GM18499 (cell line): ENCODE results near the gene HBB.
"Not testable (repeated sequence)": the region's sequence is repeated elsewhere in the genome, so short reads cannot be mapped to it uniquely, and the experiment has no call there.

Experiments
- ATAC-seq: cut with Tn5 transposase; IDR thresholded peaks from one replicate; pipeline ENCODE4 v1.9.1; 2021; ENCODE audit warnings: moderate number of reproducible peaks; ENCODE audit not compliant: insufficient read depth, unreplicated experiment

Gene HBB

DNA sequence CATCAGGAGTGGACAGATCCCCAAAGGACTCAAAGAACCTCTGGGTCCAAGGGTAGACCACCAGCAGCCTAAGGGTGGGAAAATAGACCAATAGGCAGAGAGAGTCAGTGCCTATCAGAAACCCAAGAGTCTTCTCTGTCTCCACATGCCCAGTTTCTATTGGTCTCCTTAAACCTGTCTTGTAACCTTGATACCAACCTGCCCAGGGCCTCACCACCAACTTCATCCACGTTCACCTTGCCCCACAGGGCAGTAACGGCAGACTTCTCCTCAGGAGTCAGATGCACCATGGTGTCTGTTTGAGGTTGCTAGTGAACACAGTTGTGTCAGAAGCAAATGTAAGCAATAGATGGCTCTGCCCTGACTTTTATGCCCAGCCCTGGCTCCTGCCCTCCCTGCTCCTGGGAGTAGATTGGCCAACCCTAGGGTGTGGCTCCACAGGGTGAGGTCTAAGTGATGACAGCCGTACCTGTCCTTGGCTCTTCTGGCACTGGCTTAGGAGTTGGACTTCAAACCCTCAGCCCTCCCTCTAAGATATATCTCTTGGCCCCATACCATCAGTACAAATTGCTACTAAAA lies at the start of gene HBB:
TSS of gene HBB (minus strand) at position 340 of the 579 bp plus-strand sequence. CDS start at position 290, 50 bp downstream.
- ATAC-seq, result no peak

DNA sequence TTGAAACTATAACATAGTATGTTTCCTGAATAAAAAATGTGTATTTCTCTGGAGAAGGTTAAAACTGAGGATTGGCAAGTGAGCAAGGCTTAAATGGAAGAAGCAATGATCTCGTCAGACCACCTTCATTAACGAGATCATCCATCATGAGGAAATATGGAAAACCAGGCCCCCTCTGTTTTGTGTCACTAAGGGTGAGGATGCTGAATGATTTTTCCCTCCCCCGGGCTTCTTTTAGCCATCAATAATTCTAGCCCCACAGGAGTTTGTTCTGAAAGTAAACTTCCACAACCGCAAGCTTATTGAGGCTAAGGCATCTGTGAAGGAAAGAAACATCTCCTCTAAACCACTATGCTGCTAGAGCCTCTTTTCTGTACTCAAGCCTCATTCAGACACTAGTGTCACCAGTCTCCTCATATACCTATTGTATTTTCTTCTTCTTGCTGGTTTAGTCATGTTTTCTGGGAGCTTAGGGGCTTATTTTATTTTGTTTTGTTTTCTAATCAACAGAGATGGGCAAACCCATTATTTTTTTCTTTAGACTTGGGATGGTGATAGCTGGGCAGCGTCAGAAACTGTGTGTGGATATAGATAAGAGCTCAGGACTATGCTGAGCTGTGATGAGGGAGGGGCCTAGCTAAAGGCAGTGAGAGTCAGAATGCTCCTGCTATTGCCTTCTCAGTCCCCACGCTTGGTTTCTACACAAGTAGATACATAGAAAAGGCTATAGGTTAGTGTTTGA lies 48.7 kb upstream of the HBB start:
- no peak for ATAC-seq

GRCh38 chr11:5274395-5274794 lies 47.5 kb upstream of the HBB start:
- no peak for ATAC-seq

GRCh38 chr11:5272395-5273017 lies 45.6 kb upstream of the HBB start:
- ATAC-seq, result no peak

DNA sequence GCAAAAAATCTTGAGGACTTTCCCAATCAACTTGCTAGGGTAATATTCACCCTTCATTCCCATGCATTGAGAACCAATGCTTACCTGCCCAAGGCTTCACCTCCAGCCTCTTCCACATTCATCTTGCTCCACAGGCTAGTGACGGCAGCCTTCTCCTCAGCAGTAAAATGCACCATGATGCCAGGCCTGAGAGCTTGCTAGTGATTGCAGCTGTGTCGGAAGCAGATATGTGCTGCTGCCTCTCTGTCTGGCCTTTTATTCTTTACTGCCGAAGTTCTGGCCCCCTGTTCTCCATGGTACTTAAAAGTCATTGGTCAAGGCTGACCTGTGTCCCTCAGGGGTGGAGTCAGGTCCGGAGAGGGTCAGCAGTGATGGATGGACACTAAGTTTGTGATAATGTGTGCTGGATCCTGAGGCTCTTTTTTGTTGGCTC lies 42.9 kb upstream of the HBB start, which contains the start of gene HBE1:
TSS of gene HBE1 (minus strand) at position 231 of the 433 bp plus-strand sequence. CDS start at position 176, 55 bp downstream.
- ATAC-seq, result no peak

- ATAC-seq, result no peak
These were observed 40.2 kb upstream of the HBB start for GRCh38 chr11:5267033-5267563.

DNA sequence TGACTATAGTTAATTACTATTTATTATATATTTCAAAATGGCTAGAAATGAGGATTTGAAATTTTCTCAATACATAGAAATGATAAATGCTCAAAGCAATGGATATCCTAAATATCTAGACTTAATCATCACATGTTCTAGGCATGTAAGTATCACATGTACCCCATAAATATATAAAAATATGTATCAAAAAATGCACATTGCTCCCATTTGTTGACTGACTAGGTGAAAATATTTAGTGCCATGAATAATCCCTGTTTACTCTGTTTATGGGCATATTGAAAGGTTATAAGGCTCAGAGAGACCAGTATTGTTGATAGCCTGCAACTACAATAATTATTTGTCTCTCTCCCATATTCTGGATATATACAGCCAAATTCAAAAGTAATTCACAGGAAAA lies 39.7 kb upstream of the HBB start:
- ATAC-seq, result no peak

DNA sequence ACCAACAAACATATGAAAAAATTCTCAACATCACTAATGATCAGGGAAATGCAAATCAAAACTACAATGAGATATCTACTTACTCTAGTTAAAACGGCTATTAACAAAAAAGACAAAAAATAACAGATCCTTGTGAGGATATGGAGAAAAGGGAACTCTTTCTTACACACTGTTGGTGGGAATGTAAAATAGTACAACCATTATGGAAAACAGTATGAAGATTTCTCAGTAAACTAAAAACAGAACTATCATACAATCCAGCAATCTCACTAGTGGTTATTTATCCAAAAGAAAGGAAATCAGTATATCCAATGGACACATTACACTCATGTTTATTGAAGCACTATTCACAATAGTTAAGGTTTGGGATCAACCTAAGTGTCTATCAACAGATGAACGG lies 39.0 kb upstream of the HBB start:
- ATAC-seq, result no peak

DNA sequence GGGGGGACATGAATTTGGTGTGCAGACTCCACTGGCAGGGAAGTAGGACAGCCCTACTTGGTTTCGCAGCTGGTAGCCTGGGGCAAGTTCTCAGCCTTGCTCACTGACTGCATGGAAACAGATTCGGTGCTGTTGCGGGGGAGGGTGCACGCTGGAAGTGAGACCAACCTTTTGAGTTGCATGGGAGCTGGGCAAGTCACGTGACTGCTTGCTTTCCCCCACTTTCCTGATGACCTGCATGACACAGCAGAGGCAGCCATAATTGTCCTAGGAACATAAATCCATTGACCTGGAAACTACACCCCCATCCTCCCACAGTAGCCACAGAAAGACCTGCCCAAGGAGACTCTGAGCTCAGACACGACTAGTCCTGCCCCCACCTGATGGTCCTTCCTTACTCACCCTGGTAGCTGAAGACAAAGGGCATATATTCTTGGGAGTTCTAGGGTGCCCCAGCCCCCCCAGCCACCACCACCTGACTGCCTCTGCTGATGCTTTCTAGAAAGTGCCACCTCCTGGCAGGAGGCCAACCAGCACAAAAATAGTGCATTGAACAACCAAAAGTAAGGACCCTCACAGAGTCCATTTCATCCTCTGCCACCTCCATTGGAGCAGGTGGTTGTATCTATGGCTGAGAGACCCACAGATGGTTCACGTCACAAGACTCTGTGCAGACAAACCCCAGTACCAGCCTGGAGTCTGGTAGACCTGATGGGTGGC lies 31.8 kb upstream of the HBB start:
- no peak for ATAC-seq

DNA sequence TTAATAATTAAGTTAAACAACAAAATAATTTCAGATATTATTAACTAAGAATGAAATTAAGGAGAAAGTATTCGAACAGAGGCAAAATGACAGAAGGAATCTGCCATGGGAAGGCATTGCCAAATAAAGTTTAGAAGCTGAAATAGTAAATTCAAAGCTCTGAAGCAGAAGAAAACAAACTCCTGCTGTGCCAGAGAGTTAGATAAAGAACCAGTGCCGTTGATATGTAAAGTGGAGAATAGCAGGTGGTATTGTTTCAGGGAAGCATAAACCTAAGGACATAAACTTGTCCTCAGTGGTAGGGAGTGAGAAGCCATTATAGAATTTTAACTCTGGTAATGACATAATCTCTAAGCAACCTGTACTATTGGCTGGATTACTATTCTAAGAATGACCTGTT lies 30.4 kb upstream of the HBB start:
- no peak for ATAC-seq

DNA sequence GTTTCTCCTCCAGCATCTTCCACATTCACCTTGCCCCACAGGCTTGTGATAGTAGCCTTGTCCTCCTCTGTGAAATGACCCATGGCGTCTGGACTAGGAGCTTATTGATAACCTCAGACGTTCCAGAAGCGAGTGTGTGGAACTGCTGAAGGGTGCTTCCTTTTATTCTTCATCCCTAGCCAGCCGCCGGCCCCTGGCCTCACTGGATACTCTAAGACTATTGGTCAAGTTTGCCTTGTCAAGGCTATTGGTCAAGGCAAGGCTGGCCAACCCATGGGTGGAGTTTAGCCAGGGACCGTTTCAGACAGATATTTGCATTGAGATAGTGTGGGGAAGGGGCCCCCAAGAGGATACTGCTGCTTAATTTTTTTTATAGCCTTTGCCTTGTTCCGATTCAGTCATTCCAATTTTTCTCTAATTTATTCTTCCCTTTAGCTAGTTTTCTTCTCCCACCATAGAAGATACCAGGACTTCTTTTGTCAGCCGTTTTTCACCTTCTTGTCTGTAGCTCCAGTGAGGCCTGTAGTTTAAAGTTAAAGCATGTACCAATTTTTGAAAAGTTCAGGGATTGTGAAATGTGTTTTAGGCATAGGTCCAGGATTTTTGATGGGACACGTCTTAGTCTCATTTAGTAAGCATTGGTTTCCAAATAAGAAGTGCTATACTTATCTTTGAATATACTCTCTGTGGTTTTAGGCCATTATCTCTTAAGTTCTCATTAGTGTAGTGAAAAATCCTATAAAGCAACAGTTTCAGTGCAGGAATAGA lies 28.0 kb upstream of the HBB start, which contains the start of gene HBG2:
TSS of gene HBG2 (minus strand) at position 136 of the 768 bp plus-strand sequence. CDS start at position 83, 53 bp downstream.
- ATAC-seq, result not testable (repeated sequence)

- not testable (repeated sequence) for ATAC-seq
These were observed 27.2 kb upstream of the HBB start for GRCh38 chr11:5254023-5254422.

- ATAC-seq, result not testable (repeated sequence)
These were observed 26.6 kb upstream of the HBB start for GRCh38 chr11:5253440-5253839.

- no peak for ATAC-seq
These were observed 26.0 kb upstream of the HBB start for GRCh38 chr11:5252919-5253265.

- ATAC-seq, result no peak
These were observed 25.5 kb upstream of the HBB start for GRCh38 chr11:5252192-5252918.

DNA sequence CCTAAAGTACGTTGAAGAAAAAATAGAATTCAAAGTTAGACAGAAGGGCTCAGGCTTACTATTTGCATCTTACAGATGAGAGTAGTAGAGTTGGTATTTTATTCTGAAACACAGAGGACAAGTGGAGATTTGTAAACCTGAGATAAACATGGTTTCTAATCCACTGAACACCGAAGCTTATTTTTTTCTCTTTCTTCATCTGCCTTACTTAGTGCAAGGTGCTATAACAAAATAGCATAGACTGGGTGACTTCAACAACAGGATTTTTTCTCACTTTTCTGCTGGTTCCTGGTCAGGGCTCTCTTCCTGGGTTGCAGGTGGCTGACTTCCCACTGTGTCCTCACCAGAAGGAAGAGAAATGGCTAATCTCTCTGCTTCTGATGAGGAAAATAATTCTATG lies 24.9 kb upstream of the HBB start:
- ATAC-seq, result no peak

- ATAC-seq, result no peak
These were observed 23.8 kb upstream of the HBB start for GRCh38 chr11:5250543-5251204.

GRCh38 chr11:5249807-5250396 lies 23.0 kb upstream of the HBB start, which contains the start of gene HBG1:
TSS of gene HBG1 (minus strand) at chr11:5249857. CDS start at chr11:5249804, 53 bp downstream.
- ATAC-seq, result not testable (repeated sequence)
